HepG2 (cell line): ENCODE results near the gene SEZ6L. TPM values are rescaled to one million over a fixed set of nuclear protein-coding genes. Genes with fewer than 3 reads are reported as not detected.

ENCODE experiments used
- ELF4 ChIP-seq: sonication (generic); formaldehyde crosslinking; IDR thresholded peaks from 2 replicates; pipeline ENCODE4 v1.5.0; 2020; ENCODE audit warnings: missing genetic modification reagents, mild to moderate bottlenecking, moderate library complexity, borderline replicate concordance
- EP300 ChIP-seq, 3 experiments: sonication (generic) in 1 of 3; formaldehyde crosslinking in 1 of 3; IDR thresholded peaks; 2 replicates each; pipeline versions ENCODE4 v1.5.1 to v1.6.1; 2011 to 2020; ENCODE audit warnings: low read depth in 2 of 3, low read length in 2 of 3, borderline replicate concordance in 1 of 3, improper control_type of control experiment in 1 of 3, mild to moderate bottlenecking in 1 of 3, missing genetic modification reagents in 1 of 3, moderate library complexity in 1 of 3
- FOXP1 ChIP-seq, 2 experiments: fragments of 450-650 bp in 1 of 2; IDR thresholded peaks; 2 replicates each; pipeline ENCODE4 v1.6.1; 2017 to 2018; ENCODE audit warnings: antibody characterized with exemption in 1 of 2
- HIVEP1 ChIP-seq: sonication (generic); formaldehyde crosslinking; IDR thresholded peaks from 2 replicates; pipeline ENCODE4 v1.4.0; 2020; ENCODE audit warnings: mild to moderate bottlenecking, missing genetic modification reagents
- IRF2 ChIP-seq: IDR thresholded peaks from 2 replicates; pipeline ENCODE4 v1.6.1; 2018; ENCODE audit warnings: missing genetic modification reagents, missing compliant biosample characterization
- JARID2 ChIP-seq: sonication (generic); formaldehyde crosslinking; IDR thresholded peaks from 2 replicates; pipeline ENCODE4 v1.8.1; 2023; ENCODE audit warnings: missing genetic modification reagents, inconsistent platforms; ENCODE audit not compliant: insufficient replicate concordance
- MAFF ChIP-seq: IDR thresholded peaks from 2 replicates; pipeline ENCODE4 v1.6.1; 2011; ENCODE audit warnings: low read depth, low read length, improper control_type of control experiment
- MAFK ChIP-seq, 2 experiments: IDR thresholded peaks in 1 of 2; conservative IDR thresholded peaks in 1 of 2; 2 replicates each; pipeline ENCODE4 v1.6.1; 2011; ENCODE audit warnings: improper control_type of control experiment in 2 of 2, low read length in 2 of 2
- PITX1 ChIP-seq: sonication (generic); formaldehyde crosslinking; IDR thresholded peaks from 2 replicates; pipeline ENCODE4 v1.5.1; 2020; ENCODE audit warnings: mild to moderate bottlenecking, missing genetic modification reagents
- RAD51 ChIP-seq: fragments of 450-650 bp; IDR thresholded peaks from 2 replicates; pipeline ENCODE4 v1.6.1; 2016; ENCODE audit warnings: borderline replicate concordance
- REL ChIP-seq: sonication (generic); formaldehyde crosslinking; conservative IDR thresholded peaks from 2 replicates; pipeline ENCODE4 v1.8.0; 2022; ENCODE audit warnings: mild to moderate bottlenecking, missing genetic modification reagents, moderate library complexity
- RFX1 ChIP-seq: fragments of 450-650 bp; IDR thresholded peaks from 2 replicates; pipeline ENCODE4 v1.6.1; 2017
- RXRB ChIP-seq: IDR thresholded peaks from 2 replicates; pipeline ENCODE4 v1.6.1; 2016; ENCODE audit warnings: borderline replicate concordance, missing genetic modification reagents, missing compliant biosample characterization
- SKI ChIP-seq: fragments of 450-650 bp; IDR thresholded peaks from one replicate; pipeline ENCODE4 v1.6.1; 2018; ENCODE audit warnings: mild to moderate bottlenecking; ENCODE audit not compliant: partially characterized antibody
- TBP ChIP-seq: sonication (generic); formaldehyde crosslinking; IDR thresholded peaks from 2 replicates; pipeline ENCODE4 v1.5.0; 2020; ENCODE audit warnings: missing genetic modification reagents
- TBX2 ChIP-seq: sonication (generic); formaldehyde crosslinking; IDR thresholded peaks from 2 replicates; pipeline ENCODE4 v1.5.0; 2020; ENCODE audit warnings: missing genetic modification reagents, mild to moderate bottlenecking, borderline replicate concordance
- ZNF10 ChIP-seq: sonication (generic); formaldehyde crosslinking; IDR thresholded peaks from 2 replicates; pipeline ENCODE4 v1.4.0; 2020; ENCODE audit warnings: mild to moderate bottlenecking, low read depth, missing genetic modification reagents, borderline replicate concordance
- ZNF547 ChIP-seq: sonication (generic); formaldehyde crosslinking; IDR thresholded peaks from 2 replicates; pipeline ENCODE4 v1.5.1; 2020; ENCODE audit warnings: mild to moderate bottlenecking, missing genetic modification reagents
- ZNF775 ChIP-seq: sonication (generic); formaldehyde crosslinking; IDR thresholded peaks from 2 replicates; pipeline ENCODE4 v1.4.0; 2020; ENCODE audit warnings: missing genetic modification reagents, mild to moderate bottlenecking, moderate library complexity, borderline replicate concordance
- polyA plus RNA-seq, 8 experiments: library from polyadenylated mRNA; depleted of rRNA in 3 of 8; stranded (reverse) in 7 of 8; unstranded in 1 of 8; fragments of >200 nt; fragmentation: Illumina TruSeq in 4 of 8; extraction: Trizol in 4 of 8; gene quantifications; 2 replicates each; pipeline versions ENCODE4 v1.2.1 to v1.2.3, GENCODE V29; 2011 to 2016; ENCODE audit warnings: low read depth in 4 of 8, missing spikeins in 1 of 8, mixed read lengths in 1 of 8; ENCODE audit not compliant: insufficient read depth in 1 of 8
- total RNA-seq, 5 experiments: library from RNA; depleted of rRNA; stranded (reverse); fragments of >200 nt; fragmentation: Illumina TruSeq; extraction: Trizol; gene quantifications; 2 replicates each; pipeline ENCODE4 v1.2.3, GENCODE V29; 2016; ENCODE audit warnings: low read depth in 1 of 5
- TF ChIP-seq, protein P1 (sequence below): IDR thresholded peaks from 2 replicates; pipeline ENCODE4 v1.6.1; 2016; ENCODE audit warnings: control low read depth
- TF ChIP-seq, protein P2 (sequence below): sonication (generic); formaldehyde crosslinking; IDR thresholded peaks from 2 replicates; pipeline ENCODE4 v1.5.1; 2020; ENCODE audit warnings: missing genetic modification reagents, mild to moderate bottlenecking, borderline replicate concordance
- TF ChIP-seq, protein P3 (sequence below): sonication (generic); formaldehyde crosslinking; IDR thresholded peaks from 2 replicates; pipeline ENCODE4 v1.5.0; 2020; ENCODE audit warnings: missing genetic modification reagents
- TF ChIP-seq, protein P4 (sequence below): IDR thresholded peaks from 2 replicates; pipeline ENCODE4 v1.6.1; 2012; ENCODE audit warnings: low read depth, low read length, improper control_type of control experiment
- TF ChIP-seq, protein P5 (sequence below): sonication (generic); formaldehyde crosslinking; IDR thresholded peaks from 2 replicates; pipeline ENCODE4 v1.4.0; 2020; ENCODE audit warnings: missing genetic modification reagents, borderline replicate concordance

The SEZ6L gene
- total and polyA plus RNA-seq, 2 of the 13 experiments (the other 11 are each of a cell fraction or from before 2014, with no cell fraction given), result not detected

DNA sequence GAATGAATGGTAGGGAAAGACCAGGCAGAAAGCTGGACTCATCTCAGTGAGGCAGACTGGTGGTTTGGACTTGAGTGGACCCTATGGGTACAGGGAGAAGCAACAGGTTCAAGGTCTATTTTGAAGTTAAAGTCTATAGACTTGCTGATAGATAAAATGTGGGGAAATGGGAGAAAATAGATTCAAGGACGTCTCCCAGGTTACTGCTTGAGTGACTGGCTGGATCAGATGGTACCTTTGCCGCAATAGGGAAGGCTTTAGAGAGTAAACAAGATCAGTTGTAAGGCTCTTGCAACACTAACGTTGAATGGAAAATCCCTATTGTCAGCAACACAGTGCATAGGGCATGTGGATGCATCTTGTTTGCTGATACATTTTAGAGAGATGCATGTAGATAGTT is 27.4 kb downstream of the SEZ6L start (continued):
- TF ChIP-seq JARID2 (CRISPR knock-in tag) (no peak), ELF4 (CRISPR knock-in tag) (no peak), EP300 (IDR thresholded peaks at IDR 0.05; ENCODE audit: low read depth in 2 of 2, low read length in 2 of 2) (peak; percentile 65 to 80; a peak in 3 of 4 replicates), EP300 (CRISPR knock-in tag; IDR thresholded peaks at IDR 0.05; ENCODE audit: borderline replicate concordance) (no peak), MAFK (conservative IDR thresholded peaks at IDR 0.05 in 1 of 2, IDR thresholded peaks at IDR 0.05 in 1 of 2; ENCODE audit: low read length in 2 of 2) (peak; percentile 56 to 72), TBX2 (CRISPR knock-in tag) (no peak), RXRB (peak; percentile 47; the same call in 1 of the 2 replicates), ZNF547 (CRISPR knock-in tag) (no peak), FOXP1 (IDR thresholded peaks at IDR 0.05) (peak; percentile 80), FOXP1 (CRISPR knock-in tag; IDR thresholded peaks at IDR 0.05) (peak; percentile 86), PITX1 (CRISPR knock-in tag) (peak; percentile 81), TBP (CRISPR knock-in tag) (no peak), RAD51 (no peak), IRF2 (0 out of 2 replicates have a peak, but pooled peaks have one; percentile 37), REL (CRISPR knock-in tag) (no peak), ZNF775 (CRISPR knock-in tag) (no peak), MAFF (peak; percentile 60), HIVEP1 (CRISPR knock-in tag) (no peak), SKI (peak; percentile 52), RFX1 (peak; percentile 76), ZNF10 (CRISPR knock-in tag) (no peak)
- TF ChIP-seq, protein P1, sequence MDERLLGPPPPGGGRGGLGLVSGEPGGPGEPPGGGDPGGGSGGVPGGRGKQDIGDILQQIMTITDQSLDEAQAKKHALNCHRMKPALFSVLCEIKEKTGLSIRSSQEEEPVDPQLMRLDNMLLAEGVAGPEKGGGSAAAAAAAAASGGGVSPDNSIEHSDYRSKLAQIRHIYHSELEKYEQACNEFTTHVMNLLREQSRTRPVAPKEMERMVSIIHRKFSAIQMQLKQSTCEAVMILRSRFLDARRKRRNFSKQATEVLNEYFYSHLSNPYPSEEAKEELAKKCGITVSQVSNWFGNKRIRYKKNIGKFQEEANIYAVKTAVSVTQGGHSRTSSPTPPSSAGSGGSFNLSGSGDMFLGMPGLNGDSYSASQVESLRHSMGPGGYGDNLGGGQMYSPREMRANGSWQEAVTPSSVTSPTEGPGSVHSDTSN (CRISPR knock-in tag), result peak; percentile 87
- TF ChIP-seq, protein P2, sequence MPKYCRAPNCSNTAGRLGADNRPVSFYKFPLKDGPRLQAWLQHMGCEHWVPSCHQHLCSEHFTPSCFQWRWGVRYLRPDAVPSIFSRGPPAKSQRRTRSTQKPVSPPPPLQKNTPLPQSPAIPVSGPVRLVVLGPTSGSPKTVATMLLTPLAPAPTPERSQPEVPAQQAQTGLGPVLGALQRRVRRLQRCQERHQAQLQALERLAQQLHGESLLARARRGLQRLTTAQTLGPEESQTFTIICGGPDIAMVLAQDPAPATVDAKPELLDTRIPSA (CRISPR knock-in tag), result no peak
- TF ChIP-seq, protein P3, sequence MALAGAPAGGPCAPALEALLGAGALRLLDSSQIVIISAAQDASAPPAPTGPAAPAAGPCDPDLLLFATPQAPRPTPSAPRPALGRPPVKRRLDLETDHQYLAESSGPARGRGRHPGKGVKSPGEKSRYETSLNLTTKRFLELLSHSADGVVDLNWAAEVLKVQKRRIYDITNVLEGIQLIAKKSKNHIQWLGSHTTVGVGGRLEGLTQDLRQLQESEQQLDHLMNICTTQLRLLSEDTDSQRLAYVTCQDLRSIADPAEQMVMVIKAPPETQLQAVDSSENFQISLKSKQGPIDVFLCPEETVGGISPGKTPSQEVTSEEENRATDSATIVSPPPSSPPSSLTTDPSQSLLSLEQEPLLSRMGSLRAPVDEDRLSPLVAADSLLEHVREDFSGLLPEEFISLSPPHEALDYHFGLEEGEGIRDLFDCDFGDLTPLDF (CRISPR knock-in tag), result no peak
- TF ChIP-seq, protein P4, sequence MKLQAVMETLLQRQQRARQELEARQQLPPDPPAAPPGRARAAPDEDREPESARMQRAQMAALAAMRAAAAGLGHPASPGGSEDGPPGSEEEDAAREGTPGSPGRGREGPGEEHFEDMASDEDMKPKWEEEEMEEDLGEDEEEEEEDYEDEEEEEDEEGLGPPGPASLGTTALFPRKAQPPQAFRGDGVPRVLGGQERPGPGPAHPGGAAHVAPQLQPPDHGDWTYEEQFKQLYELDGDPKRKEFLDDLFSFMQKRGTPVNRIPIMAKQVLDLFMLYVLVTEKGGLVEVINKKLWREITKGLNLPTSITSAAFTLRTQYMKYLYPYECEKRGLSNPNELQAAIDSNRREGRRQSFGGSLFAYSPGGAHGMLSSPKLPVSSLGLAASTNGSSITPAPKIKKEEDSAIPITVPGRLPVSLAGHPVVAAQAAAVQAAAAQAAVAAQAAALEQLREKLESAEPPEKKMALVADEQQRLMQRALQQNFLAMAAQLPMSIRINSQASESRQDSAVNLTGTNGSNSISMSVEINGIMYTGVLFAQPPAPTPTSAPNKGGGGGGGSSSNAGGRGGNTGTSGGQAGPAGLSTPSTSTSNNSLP, result peak; percentile 55; the same call in 1 of the 2 replicates
- TF ChIP-seq, protein P5, sequence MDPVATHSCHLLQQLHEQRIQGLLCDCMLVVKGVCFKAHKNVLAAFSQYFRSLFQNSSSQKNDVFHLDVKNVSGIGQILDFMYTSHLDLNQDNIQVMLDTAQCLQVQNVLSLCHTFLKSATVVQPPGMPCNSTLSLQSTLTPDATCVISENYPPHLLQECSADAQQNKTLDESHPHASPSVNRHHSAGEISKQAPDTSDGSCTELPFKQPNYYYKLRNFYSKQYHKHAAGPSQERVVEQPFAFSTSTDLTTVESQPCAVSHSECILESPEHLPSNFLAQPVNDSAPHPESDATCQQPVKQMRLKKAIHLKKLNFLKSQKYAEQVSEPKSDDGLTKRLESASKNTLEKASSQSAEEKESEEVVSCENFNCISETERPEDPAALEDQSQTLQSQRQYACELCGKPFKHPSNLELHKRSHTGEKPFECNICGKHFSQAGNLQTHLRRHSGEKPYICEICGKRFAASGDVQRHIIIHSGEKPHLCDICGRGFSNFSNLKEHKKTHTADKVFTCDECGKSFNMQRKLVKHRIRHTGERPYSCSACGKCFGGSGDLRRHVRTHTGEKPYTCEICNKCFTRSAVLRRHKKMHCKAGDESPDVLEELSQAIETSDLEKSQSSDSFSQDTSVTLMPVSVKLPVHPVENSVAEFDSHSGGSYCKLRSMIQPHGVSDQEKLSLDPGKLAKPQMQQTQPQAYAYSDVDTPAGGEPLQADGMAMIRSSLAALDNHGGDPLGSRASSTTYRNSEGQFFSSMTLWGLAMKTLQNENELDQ (CRISPR knock-in tag), result no peak
